ENCODE measurements around the gene C1orf185.
"Not testable (repeated sequence)": the region's sequence is repeated elsewhere in the genome, so short reads cannot be mapped to it uniquely, and the experiment has no call there.

Gene C1orf185

GRCh38 chr1:51137696-51138095, 35.7 kb downstream of the C1orf185 start:
- not testable (repeated sequence) for DNase-seq (ENCODE audit: low read depth)

DNA sequence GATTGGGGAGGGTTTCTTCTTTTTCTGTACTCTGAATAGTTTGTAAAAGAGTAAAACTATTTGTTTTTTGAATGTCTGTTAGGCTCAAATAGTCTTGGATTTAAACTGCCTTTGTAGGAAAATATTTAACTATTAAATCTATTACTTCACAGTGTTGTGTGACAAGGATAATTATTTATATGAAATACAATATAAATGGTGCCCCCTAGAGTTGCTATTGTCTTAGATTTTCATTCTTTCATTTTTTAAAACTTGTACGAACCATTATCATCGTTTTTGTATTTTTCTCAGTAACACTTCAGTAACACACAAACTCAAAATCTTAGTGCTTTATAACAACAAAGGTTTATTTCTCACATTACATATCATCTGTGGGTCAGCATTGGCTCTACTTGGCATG, 37.4 kb downstream of the C1orf185 start:
- DNase-seq (ENCODE audit: low read depth), result no peak

DNA sequence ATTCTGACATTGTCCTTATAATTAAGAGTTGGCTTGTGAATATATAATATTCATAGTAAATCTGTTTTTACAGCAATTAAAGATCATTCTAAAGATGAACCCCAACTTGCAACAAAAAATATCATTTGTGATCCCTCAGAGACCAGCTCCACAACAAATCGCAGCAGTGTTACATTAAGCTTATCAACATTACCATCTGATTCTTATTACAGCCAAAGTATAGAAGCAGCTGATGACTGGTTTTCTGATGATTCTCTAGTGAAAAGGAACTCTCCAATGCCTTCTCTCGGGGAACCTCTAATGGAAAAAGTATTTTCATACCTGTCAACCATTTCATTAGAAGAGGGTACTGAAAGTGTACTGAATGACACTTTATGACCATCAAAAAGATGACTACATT, 45.4 kb downstream of the C1orf185 start:
- DNase-seq (ENCODE audit: low read depth), result no peak

DNA sequence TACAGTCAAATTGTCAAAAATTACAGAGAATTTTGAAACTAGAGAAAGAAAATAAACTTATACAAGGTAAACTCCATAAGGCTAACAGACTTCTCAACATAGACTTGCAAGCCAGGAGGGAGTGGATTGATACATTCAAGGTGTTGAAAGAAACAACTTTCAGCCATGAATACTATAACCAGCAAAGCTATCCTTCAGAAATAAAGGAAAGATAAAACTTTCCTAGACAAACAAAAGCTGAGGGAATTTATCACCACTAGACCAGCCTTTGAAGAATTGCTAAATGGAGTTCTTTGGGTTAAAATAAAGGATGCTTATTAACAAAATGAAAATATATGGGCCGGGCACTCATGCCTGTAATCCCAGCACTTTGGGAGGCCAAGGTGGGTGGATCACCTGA, 52.7 kb downstream of the C1orf185 start:
- no peak for DNase-seq (ENCODE audit: low read depth)

- DNase-seq (ENCODE audit: low read depth), result no peak
Observed at GRCh38 chr1:51156752-51157151, 54.7 kb downstream of the C1orf185 start.

DNA sequence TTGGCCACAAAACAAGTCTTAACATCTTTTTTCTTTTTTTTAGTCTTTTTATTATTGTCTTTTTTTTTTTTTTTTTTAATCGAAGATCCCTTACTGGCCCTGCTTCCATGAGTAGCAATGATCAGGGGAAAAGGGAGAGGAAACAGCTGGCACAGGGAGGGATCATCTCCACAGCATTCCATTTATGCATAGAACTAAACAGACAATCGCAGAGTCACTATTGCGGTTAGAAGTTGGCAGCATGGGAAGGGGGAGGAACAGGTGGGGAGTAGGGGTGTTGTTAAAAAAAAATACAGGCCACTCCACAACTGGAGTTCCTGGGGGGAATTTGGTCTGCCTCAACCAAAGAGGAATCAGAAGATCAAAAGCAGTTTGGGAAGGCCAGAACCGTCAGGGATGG, 55.4 kb downstream of the C1orf185 start:
- DNase-seq (ENCODE audit: low read depth), result no peak

- DNase-seq (ENCODE audit: low read depth), result no peak
Observed at GRCh38 chr1:51158263-51158662, 56.2 kb downstream of the C1orf185 start.

DNA sequence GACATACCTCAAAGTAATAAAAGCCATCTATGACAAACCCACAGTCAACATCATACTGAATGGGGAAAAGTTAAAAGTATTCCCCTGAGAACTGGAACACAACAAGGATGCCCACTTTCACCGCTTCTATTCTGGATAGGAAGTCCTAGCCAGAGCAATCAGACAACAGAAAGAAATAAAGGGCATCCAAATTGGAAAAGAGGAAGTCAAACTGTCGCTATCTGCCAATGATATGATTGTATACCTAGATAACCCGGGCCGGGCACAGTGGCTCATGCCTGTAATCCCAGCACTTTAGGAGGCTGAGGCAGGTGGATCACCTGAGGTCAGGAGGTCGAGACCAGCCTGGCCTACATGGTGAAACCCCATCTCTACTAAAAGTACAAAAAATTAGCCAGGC, 60.5 kb downstream of the C1orf185 start:
- not testable (repeated sequence) for DNase-seq (ENCODE audit: low read depth)

DNA sequence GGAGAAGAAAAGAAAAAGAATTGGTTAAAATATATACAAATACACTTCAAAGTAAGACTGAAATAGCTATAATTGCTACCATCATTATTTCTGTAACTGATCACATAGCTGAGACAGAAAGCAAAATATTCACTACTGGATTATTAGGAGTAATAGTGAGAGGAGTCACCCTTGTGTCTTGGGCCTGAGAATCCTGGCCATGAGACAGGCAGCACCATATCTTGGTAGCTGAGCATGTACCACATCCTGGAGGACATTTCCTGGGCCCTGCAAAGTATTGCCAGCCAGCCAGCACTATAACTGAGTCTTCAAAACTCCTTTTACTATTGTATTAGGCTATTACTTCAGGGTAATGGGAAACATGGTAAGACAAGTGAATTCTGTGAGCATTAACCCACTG, 63.5 kb downstream of the C1orf185 start:
- no peak for DNase-seq (ENCODE audit: low read depth)

DNA sequence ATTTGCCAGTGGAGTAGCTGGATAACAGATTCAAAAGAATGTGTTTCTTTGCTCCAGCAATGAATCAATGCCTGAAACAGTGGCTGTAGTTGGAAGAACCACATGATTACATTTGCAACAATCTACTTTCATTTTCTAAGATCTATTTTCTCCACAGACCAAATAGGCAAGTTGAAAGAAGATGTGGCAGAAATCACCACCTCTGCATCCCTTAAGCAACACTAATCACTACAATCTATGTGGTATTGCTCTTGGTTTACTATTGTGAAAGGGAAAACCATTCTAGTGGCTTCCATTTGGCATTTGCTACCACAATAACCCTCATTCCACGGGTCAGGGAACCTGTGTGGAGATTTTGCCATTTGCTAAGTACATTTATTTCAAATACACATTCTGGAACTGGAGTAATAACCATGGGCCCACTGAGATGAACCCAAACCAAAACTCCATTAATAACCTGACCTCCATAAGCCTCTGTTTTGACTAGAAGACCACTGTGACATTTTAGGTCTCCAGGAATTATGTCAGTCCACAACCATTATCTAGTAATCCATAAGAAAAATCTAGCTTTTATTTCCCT, 66.3 kb downstream of the C1orf185 start:
- no peak for DNase-seq (ENCODE audit: low read depth)

GRCh38 chr1:51168936-51169335, 66.9 kb downstream of the C1orf185 start:
- no peak for DNase-seq (ENCODE audit: low read depth)

DNA sequence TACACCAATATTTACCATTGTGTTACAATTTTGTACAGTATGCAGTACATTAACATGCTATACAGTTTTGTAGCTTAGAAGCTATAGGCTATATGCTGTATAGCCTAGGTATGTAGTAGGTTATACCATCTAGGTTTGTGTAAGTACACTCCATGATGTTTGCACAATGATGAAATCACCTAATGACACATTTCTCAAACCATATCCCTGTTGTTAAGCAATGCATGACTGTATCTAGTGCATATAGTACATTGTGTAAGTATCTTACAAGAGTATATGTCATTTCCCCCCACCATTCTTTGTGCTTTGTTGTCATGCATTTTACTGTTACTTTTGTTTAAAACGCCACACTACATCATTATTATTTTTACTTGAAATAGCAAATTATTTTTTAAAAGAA, 68.3 kb downstream of the C1orf185 start:
- no peak for DNase-seq (ENCODE audit: low read depth)

DNA sequence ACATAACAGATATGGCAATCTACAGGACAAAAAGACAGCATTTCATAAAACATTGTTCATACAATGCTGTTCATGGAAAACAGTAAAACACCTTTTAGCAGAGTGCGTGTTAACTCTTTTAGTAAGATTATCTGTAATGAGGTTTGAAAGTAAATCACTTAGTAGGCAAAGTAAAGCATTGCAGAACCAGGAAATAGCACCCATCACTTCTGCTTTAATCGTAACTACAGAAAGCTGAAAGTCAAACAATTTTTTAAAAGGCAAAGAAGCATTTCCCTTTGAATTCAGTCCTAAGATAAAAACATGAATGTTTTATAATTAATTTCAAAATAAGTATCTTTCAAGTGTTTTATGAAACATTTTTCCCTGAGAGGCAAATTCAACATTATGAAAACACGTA, 70.8 kb downstream of the C1orf185 start:
- DNase-seq (ENCODE audit: low read depth), result no peak

DNA sequence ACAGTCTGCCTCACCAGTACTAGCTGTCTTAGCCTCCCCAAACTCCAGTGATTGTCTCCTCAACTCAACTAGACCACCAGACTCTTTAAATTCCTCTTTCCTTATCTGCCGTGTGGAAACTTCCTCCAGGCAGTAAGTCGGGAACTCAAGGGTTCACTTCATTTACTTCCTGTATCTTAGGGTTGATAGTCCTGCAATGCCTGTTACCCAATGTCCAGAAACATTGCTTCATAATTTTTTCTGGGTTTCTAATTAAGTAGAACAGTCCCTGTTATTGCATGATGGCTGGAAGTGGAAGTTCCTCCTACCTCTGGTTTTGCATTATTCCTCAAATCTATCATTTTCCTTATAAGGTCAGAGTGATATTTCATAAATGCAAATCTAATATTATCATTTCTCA, 73.2 kb downstream of the C1orf185 start:
- no peak for DNase-seq (ENCODE audit: low read depth)

GRCh38 chr1:51177988-51178387, 76.0 kb downstream of the C1orf185 start:
- not testable (repeated sequence) for DNase-seq (ENCODE audit: low read depth)

DNA sequence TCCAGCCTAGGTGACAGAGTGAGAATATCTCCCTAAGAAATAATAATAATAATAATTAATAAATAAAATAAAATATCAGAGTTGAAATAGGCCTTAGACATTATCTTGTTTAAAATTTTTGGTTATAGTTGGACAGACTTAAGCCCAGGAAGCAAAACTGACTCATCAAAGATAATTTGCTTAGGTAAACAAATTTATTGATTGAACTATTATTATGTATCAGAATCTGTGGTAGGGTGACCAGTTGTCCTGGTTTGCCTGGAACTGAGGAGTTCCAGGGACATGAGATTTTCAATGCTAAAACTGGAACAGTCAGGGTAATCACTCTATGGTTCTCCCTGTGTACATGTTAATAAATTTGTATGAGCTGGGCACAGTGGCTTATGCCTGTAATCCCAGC, 86.2 kb downstream of the C1orf185 start:
- DNase-seq (ENCODE audit: low read depth), result no peak

- peak; percentile 7 for DNase-seq (ENCODE audit: low read depth)
Observed at GRCh38 chr1:51189421-51190073, 87.5 kb downstream of the C1orf185 start.

DNA sequence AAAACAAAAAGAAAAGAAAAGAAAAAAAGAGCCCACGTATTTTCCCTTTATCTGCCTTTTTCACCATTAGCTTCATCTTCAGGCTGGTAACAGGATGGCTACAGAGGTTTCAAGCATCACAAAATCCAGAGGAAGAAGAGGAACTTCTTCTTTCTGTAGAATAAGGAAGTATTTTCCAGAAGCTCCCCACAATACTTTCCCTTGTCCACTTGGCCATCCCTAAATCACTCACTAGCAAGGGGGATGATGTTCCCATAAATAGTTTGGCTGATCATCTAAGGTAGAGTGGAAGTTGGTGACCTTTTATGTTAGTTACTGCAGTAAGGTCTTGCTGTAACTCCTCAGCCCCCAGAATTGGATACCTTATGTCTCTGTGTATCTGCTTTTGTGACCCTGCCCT, 88.9 kb downstream of the C1orf185 start:
- no peak for DNase-seq (ENCODE audit: low read depth)

DNA sequence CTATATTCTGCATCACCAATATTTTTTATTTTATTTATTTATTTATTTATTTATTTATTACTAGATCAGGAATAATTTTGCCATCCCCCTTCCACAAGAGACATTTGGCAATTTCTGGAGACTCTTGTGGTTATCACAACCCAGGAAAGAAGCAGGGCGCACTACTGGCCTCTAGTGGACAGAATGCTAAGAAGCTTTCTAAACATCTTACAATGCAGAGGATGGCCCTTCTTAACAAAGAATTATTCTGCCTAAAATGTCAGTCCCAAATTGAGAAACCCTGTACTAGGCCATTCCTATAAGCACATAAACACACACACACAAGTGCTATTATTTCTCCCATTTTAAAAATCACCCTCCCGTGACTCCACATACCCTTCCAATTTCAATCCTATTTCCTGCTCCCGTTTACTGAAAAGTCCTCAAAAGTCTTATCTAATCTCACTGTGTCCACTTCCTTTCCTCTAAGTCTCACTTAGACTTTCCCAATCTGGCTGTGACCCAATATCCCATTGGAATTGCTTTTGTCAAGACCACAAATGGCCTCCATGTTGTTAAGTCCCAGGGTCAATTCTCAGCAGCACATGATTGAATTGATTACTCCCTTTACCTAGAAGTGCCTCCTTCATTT, 90.3 kb downstream of the C1orf185 start:
- DNase-seq (ENCODE audit: low read depth), result peak; percentile 37

DNA sequence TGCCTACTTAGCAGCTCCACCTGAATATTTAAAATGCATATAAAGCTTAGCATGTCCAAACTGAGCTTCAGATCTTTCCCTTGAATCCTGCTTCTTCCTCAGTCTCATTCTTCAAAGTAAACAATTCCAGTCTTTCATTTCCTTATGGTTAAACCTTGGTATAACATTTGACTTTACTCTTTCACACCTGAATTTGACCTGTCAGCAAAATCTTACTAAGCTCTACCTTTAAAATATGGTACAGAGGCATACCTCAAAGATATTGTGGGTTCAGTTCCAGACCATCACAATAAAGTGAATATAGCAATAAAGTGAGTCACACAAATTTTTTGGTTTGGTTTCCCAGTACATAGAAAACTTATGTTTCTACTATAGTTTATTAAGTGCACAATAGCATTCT, 91.5 kb downstream of the C1orf185 start:
- DNase-seq (ENCODE audit: low read depth), result no peak

Measured in stimulated activated CD8-positive, alpha-beta memory T cell treated with anti-CD3 and anti-CD28 coated beads, Interleukin-7, amount 100 ng/mL, for 24 hours (primary cell).